Measurements from ENCODE around the gene TOMM34. TPM values are rescaled to one million over a fixed set of nuclear protein-coding genes. Genes with fewer than 3 reads are reported as not detected.

The TOMM34 gene
- total and polyA plus RNA-seq, 2 of the 13 experiments (the other 11 are each of a cell fraction or from before 2014, with no cell fraction given) = 36.2 to 52.0 TPM

- peak; percentile 98 for TF ChIP-seq POGK (CRISPR knock-in tag; conservative IDR thresholded peaks at IDR 0.05)
- no peak for TF ChIP-seq ZNF512 (CRISPR knock-in tag; IDR thresholded peaks at IDR 0.05)
- TF ChIP-seq EZH2 (conservative IDR thresholded peaks at IDR 0.05; ENCODE audit: low read depth, low read length) = no peak
- no peak for TF ChIP-seq ZKSCAN1 (IDR thresholded peaks at IDR 0.05; ENCODE audit: low read length)
- TF ChIP-seq TIGD3 (CRISPR knock-in tag; IDR thresholded peaks at IDR 0.05; ENCODE audit: borderline replicate concordance) = no peak
- TF ChIP-seq NR2F6 (IDR thresholded peaks at IDR 0.05) = no peak
- TF ChIP-seq NR2F6 (CRISPR knock-in tag; IDR thresholded peaks at IDR 0.05) = peak; percentile 78; the same call in 1 of the 2 replicates
- no peak for TF ChIP-seq SRSF9 (IDR thresholded peaks at IDR 0.05; ENCODE audit: borderline replicate concordance, insufficient read depth, low read depth, low read length, poor library complexity, severe bottlenecking)
- peak; percentile 98; the same call in 1 of the 2 replicates for TF ChIP-seq ZNF275 (CRISPR knock-in tag; IDR thresholded peaks at IDR 0.05; ENCODE audit: borderline replicate concordance)
- no peak for TF ChIP-seq MZF1 (CRISPR knock-in tag; IDR thresholded peaks at IDR 0.05; ENCODE audit: borderline replicate concordance)
- TF ChIP-seq ZNF549 (CRISPR knock-in tag; IDR thresholded peaks at IDR 0.05) = no peak
- TF ChIP-seq ZNF570 (CRISPR knock-in tag; IDR thresholded peaks at IDR 0.05; ENCODE audit: borderline replicate concordance) = no peak
- no peak for TF ChIP-seq GPN1 (CRISPR knock-in tag; IDR thresholded peaks at IDR 0.05; ENCODE audit: borderline replicate concordance)
- peak; percentile 74; the same call in 1 of the 2 replicates for TF ChIP-seq ZNF513 (CRISPR knock-in tag; conservative IDR thresholded peaks at IDR 0.05)
- peak; percentile 100 for TF ChIP-seq ZGPAT (CRISPR knock-in tag; IDR thresholded peaks at IDR 0.05)
- TF ChIP-seq IRX3 (CRISPR knock-in tag; IDR thresholded peaks at IDR 0.05; ENCODE audit: borderline replicate concordance, low read depth) = peak; percentile 86; the same call in 1 of the 2 replicates
- peak; percentile 93; the same call in 1 of the 2 replicates for TF ChIP-seq ZNF543 (CRISPR knock-in tag; IDR thresholded peaks at IDR 0.05)
- TF ChIP-seq SNRNP70 (IDR thresholded peaks at IDR 0.05; ENCODE audit: low read depth, low read length) = no peak
- TF ChIP-seq ZNF850 (CRISPR knock-in tag; conservative IDR thresholded peaks at IDR 0.05) = no peak
Observed at GRCh38 chr20:44966030-44966961, 6.1 kb upstream of the TOMM34 start, which contains the start of gene STK4 (continued).
